IMR-90 (cell line): ENCODE data around the gene MGAT5B. TPM values are rescaled to one million over a fixed set of nuclear protein-coding genes. Genes with fewer than 3 reads are reported as not detected.

Experiments
- ATAC-seq: fragments of 200-7000 bp; cut with Tn5 transposase; 2 replicates; pipeline ENCODE4 v1.9.1; 2020; ENCODE audit warnings: low read depth, mild to moderate bottlenecking, moderate library complexity
- BruUV-seq: library from RNA; stranded (reverse); fragments of 400-500 nt; replicated peaks from 2 replicates; lab custom pipeline; 2021; lab: Mats Ljungman, UMichigan
- CTCF ChIA-PET: fragments of 300-600 bp; formaldehyde crosslinking; extraction: SDS; loops from one replicate; lab custom pipeline; 2021; ENCODE audit warnings: antibody characterized with exemption; lab: Yijun Ruan, JAX
- POLR2A ChIA-PET: fragments of 300-600 bp; sonication (Branson Sonifier 250); formaldehyde crosslinking; loops from one replicate; lab custom pipeline; 2022; ENCODE audit warnings: antibody characterized with exemption; ENCODE audit not compliant: unreplicated experiment; lab: Charles Lee
- DNase-seq: peaks from one replicate; pipeline ENCODE4 v3.0.0; 2013
- H2AFZ ChIP-seq: replicated peaks from 2 replicates; pipeline ENCODE3; 2013; ENCODE audit warnings: low read length, mild to moderate bottlenecking; ENCODE audit not compliant: poor library complexity
- H2AK5ac ChIP-seq: 2 replicates; pipeline ENCODE4 v1.6.1; 2013; ENCODE audit warnings: low read depth, low read length, inconsistent platforms
- H2AK9ac ChIP-seq: replicated peaks from 2 replicates; pipeline ENCODE3; 2013; ENCODE audit warnings: mild to moderate bottlenecking, low read depth, low read length, moderate library complexity; ENCODE audit not compliant: poor library complexity
- H2BK120ac ChIP-seq: 2 replicates; pipeline ENCODE4 v1.6.1; 2013; ENCODE audit warnings: low read depth, low read length, inconsistent platforms
- H2BK15ac ChIP-seq: 3 replicates; pipeline ENCODE4 v1.6.1; 2013; ENCODE audit warnings: low read depth, low read length, inconsistent platforms
- H2BK20ac ChIP-seq: 2 replicates; pipeline ENCODE4 v1.6.1; 2013; ENCODE audit warnings: low read depth, mild to moderate bottlenecking, inconsistent platforms, low read length, moderate library complexity
- H2BK5ac ChIP-seq: 2 replicates; pipeline ENCODE4 v1.6.1; 2013; ENCODE audit warnings: mild to moderate bottlenecking, low read depth, low read length, inconsistent platforms; ENCODE audit not compliant: poor library complexity, severe bottlenecking
- H3K14ac ChIP-seq: replicated peaks from 2 replicates; pipeline ENCODE4 v1.6.1; 2013; ENCODE audit warnings: low read depth, low read length, inconsistent platforms
- H3K18ac ChIP-seq: 2 replicates; pipeline ENCODE4 v1.6.1; 2013; ENCODE audit warnings: low read depth, low read length, control low read depth
- H3K23ac ChIP-seq: 2 replicates; pipeline ENCODE4 v1.6.1; 2013; ENCODE audit warnings: low read depth, low read length, inconsistent platforms
- H3K27ac ChIP-seq: 2 replicates; pipeline ENCODE4 v1.5.1; 2013; ENCODE audit warnings: mild to moderate bottlenecking, control low read depth, low read length; ENCODE audit not compliant: insufficient read depth
- H3K27me3 ChIP-seq: 2 replicates; pipeline ENCODE4 v1.6.1; 2013; ENCODE audit warnings: low read length; ENCODE audit not compliant: control insufficient read depth, insufficient read depth
- H3K36me3 ChIP-seq: 2 replicates; pipeline ENCODE4 v1.6.1; 2013; ENCODE audit warnings: low read length, mixed read lengths; ENCODE audit not compliant: control insufficient read depth, insufficient read depth
- H3K4ac ChIP-seq: 2 replicates; pipeline ENCODE4 v1.6.1; 2013; ENCODE audit warnings: low read depth, low read length, inconsistent platforms
- H3K4me1 ChIP-seq: 2 replicates; pipeline ENCODE4 v1.6.1; 2013; ENCODE audit warnings: low read length, mixed read lengths; ENCODE audit not compliant: control insufficient read depth, insufficient read depth
- H3K4me2 ChIP-seq: 2 replicates; pipeline ENCODE4 v1.6.1; 2013; ENCODE audit warnings: low read depth, mild to moderate bottlenecking, control low read depth, low read length, moderate library complexity
- H3K4me3 ChIP-seq: 2 replicates; pipeline ENCODE4 v1.5.1; 2013; ENCODE audit warnings: low read depth, mild to moderate bottlenecking, control low read depth, low read length, moderate library complexity; ENCODE audit not compliant: insufficient read depth
- H3K56ac ChIP-seq: 2 replicates; pipeline ENCODE4 v1.6.1; 2013; ENCODE audit warnings: low read length, inconsistent platforms; ENCODE audit not compliant: insufficient read depth; ENCODE audit errors: extremely low read depth
- H3K79me1 ChIP-seq, 2 experiments: 2 replicates each; pipeline ENCODE4 v1.6.1; 2013; ENCODE audit warnings: low read length in 2 of 2, inconsistent platforms in 1 of 2, low read depth in 1 of 2
- H3K9ac ChIP-seq: 2 replicates; pipeline ENCODE4 v1.6.1; 2013; ENCODE audit warnings: low read depth, low read length, control low read depth
- H3K9me1 ChIP-seq: 2 replicates; pipeline ENCODE4 v1.6.1; 2013; ENCODE audit warnings: low read length, inconsistent platforms; ENCODE audit not compliant: insufficient read depth
- H3K9me3 ChIP-seq: 2 replicates; pipeline ENCODE4 v1.6.1; 2013; ENCODE audit warnings: low read length; ENCODE audit not compliant: control insufficient read depth, insufficient read depth
- H4K20me1 ChIP-seq: 2 replicates; pipeline ENCODE4 v1.6.1; 2013; ENCODE audit warnings: low read length, inconsistent platforms; ENCODE audit not compliant: insufficient read depth
- H4K5ac ChIP-seq: 2 replicates; pipeline ENCODE4 v1.6.1; 2013; ENCODE audit warnings: mild to moderate bottlenecking, low read depth, low read length, control low read depth
- H4K8ac ChIP-seq, 2 experiments: 2 replicates each; pipeline ENCODE4 v1.6.1; 2013; ENCODE audit warnings: low read depth in 2 of 2, low read length in 2 of 2, control low read depth in 1 of 2, inconsistent platforms in 1 of 2
- H4K91ac ChIP-seq: 2 replicates; pipeline ENCODE4 v1.6.1; 2013; ENCODE audit warnings: low read depth, low read length, inconsistent platforms; ENCODE audit not compliant: insufficient read depth
- CEBPB ChIP-seq: IDR thresholded peaks from 2 replicates; pipeline ENCODE4 v1.6.1; 2012; ENCODE audit warnings: low read depth, low read length, improper control_type of control experiment
- MAFK ChIP-seq: IDR thresholded peaks from 2 replicates; pipeline ENCODE4 v1.6.1; 2012; ENCODE audit warnings: low read depth, low read length, improper control_type of control experiment
- MAZ ChIP-seq: IDR thresholded peaks from 2 replicates; pipeline ENCODE4 v1.6.1; 2012; ENCODE audit warnings: low read depth, mild to moderate bottlenecking, low read length, improper control_type of control experiment, moderate library complexity, borderline replicate concordance
- MXI1 ChIP-seq: IDR thresholded peaks from 2 replicates; pipeline ENCODE4 v1.6.1; 2012; ENCODE audit warnings: low read depth, mild to moderate bottlenecking, low read length, moderate library complexity, borderline replicate concordance
- NFE2L2 ChIP-seq: fragments of 150-350 bp; IDR thresholded peaks from 2 replicates; pipeline ENCODE4 v1.6.1; 2016; ENCODE audit warnings: low read depth, mild to moderate bottlenecking, low read length
- POLR2A ChIP-seq: IDR thresholded peaks from 2 replicates; pipeline ENCODE4 v1.6.1; 2012; ENCODE audit warnings: mild to moderate bottlenecking, low read depth, low read length
- RAD21 ChIP-seq: IDR thresholded peaks from 2 replicates; pipeline ENCODE4 v1.6.1; 2012; ENCODE audit warnings: low read length, improper control_type of control experiment
- RCOR1 ChIP-seq: IDR thresholded peaks from 2 replicates; pipeline ENCODE4 v1.6.1; 2012; ENCODE audit warnings: mild to moderate bottlenecking, low read length, improper control_type of control experiment; ENCODE audit not compliant: insufficient replicate concordance
- SMC3 ChIP-seq: fragments of 150-350 bp; IDR thresholded peaks from 2 replicates; pipeline ENCODE4 v1.6.1; 2016; ENCODE audit warnings: low read depth, mild to moderate bottlenecking, antibody characterized with exemption, low read length, moderate library complexity
- WGBS, 2 experiments: methylation state at CpG; one replicate each; pipeline versions ENCODE4 v1.1.5 to v1.1.7; 2013; ENCODE audit warnings: missing lambda C conversion rate in 2 of 2; ENCODE audit not compliant: insufficient read length in 1 of 2; ENCODE audit errors: extremely low coverage in 2 of 2; 5-methylcytosine and 5-hydroxymethylcytosine counted together
- dilution Hi-C: fragments of 300-500 bp; cut with HindIII; formaldehyde crosslinking; loops from one replicate; pipeline ENCODE4 v1.14.3; 2018; ENCODE audit warnings: low sequenced_read_pairs; ENCODE audit not compliant: unreplicated experiment
- in situ Hi-C: fragments of 300-500 bp; cut with MboI; formaldehyde crosslinking; loops from 3 replicates; pipeline ENCODE4 v1.14.3; 2019; ENCODE audit warnings: low sequenced_read_pairs, inconsistent platforms, mixed read lengths
- intact Hi-C: fragments of 100-400 bp; cut with micrococcal nuclease; formaldehyde crosslinking; loops from 2 replicates; pipeline ENCODE4 v1.10.0; 2022
- polyA plus RNA-seq, 3 experiments: library from polyadenylated mRNA; depleted of rRNA; stranded (reverse); fragments of >200 nt; gene quantifications; 2 replicates each; pipeline ENCODE4 v1.2.3, GENCODE V29; 2012; ENCODE audit warnings: low replicate concordance in 1 of 3
- total RNA-seq: library from RNA; depleted of rRNA; stranded (reverse); fragments of >200 nt; gene quantifications from 2 replicates; pipeline ENCODE4 v1.2.3, GENCODE V29; 2012
- TF ChIP-seq, protein P1 (sequence below): fragments of 150-350 bp; IDR thresholded peaks from 2 replicates; pipeline ENCODE4 v1.6.1; 2017; ENCODE audit warnings: mild to moderate bottlenecking, antibody characterized with exemption, low read length, low read depth
- TF ChIP-seq, protein P2 (sequence below): fragments of 150-350 bp; IDR thresholded peaks from 2 replicates; pipeline ENCODE4 v1.6.1; 2016; ENCODE audit warnings: low read depth, mild to moderate bottlenecking, low read length, moderate library complexity, borderline replicate concordance

Gene MGAT5B
- total and polyA plus RNA-seq, 2 of the 4 experiments (the other 2 are of a cell fraction) = 0.54 to 2.0 TPM

DNA sequence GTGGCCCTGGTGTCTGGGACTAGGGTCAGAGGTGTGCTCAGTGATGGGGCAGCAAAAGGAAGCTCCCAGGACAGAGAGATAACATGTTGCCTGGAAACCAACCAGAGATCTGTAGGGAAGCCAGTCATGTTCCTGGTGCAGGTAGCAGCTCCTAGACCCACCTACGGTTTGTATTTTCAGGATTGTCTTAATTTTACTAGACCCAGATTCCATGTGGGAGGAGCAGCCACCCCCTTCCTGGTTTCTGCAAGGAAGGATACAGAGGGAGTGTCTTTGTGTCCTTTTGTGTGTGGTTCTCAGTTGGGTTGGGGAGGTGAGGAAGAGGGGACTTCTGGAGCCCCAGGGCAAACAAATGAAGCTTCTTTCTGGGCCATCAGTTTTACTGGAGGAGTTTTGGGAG, 53.9 kb downstream of the MGAT5B start:
- Histone ChIP-seq H3K9me3 (no peaks in the 10 kb centered on the region), H4K91ac (no peak overlapping the region), H2BK120ac (no peak overlapping the region), H3K9ac (no peak overlapping the region), H3K27me3 (peaks cover 31% of the 10 kb centered on the region), H2AK9ac (no peak overlapping the region), H2BK5ac (no peak overlapping the region), H3K36me3 (no peaks in the 10 kb centered on the region), H2AFZ (no peak overlapping the region), H3K4me1 (no peaks in the 10 kb centered on the region), H3K79me1 (no peaks in the 10 kb centered on the region), H3K56ac (no peak overlapping the region), H4K8ac (no peak overlapping the region), H2BK15ac (no peak overlapping the region), H3K23ac (no peak overlapping the region), H3K27ac (no peak overlapping the region), H3K9me1 (no peaks in the 10 kb centered on the region), H4K5ac (no peak overlapping the region), H2AK5ac (no peak overlapping the region), H4K20me1 (no peaks in the 10 kb centered on the region), H2BK20ac (no peak overlapping the region), H3K4ac (no peak overlapping the region), H3K4me2 (no peak overlapping the region), H3K14ac (no peak overlapping the region), H3K4me3 (no peak overlapping the region), H3K18ac (no peak overlapping the region)
- intact Hi-C loops = no loop called here
- ATAC-seq (no peak), DNase-seq (no peak)
- dilution Hi-C loops = no loop called here
- ChIA-PET POLR2A (no interaction called here), CTCF (no interaction called here)
- WGBS, 2 experiments = no CpG with 5 or more reads among the region's 1 CpG
- BruUV-seq = no TSS peak
- TF ChIP-seq, protein P1, sequence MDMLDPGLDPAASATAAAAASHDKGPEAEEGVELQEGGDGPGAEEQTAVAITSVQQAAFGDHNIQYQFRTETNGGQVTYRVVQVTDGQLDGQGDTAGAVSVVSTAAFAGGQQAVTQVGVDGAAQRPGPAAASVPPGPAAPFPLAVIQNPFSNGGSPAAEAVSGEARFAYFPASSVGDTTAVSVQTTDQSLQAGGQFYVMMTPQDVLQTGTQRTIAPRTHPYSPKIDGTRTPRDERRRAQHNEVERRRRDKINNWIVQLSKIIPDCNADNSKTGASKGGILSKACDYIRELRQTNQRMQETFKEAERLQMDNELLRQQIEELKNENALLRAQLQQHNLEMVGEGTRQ = no peak
- TF ChIP-seq CEBPB (no peak), RAD21 (no peak), MXI1 (no peak), SMC3 (no peak), POLR2A (no peak), RCOR1 (no peak), NFE2L2 (no peak), MAFK (no peak), MAZ (no peak)
- TF ChIP-seq, protein P2, sequence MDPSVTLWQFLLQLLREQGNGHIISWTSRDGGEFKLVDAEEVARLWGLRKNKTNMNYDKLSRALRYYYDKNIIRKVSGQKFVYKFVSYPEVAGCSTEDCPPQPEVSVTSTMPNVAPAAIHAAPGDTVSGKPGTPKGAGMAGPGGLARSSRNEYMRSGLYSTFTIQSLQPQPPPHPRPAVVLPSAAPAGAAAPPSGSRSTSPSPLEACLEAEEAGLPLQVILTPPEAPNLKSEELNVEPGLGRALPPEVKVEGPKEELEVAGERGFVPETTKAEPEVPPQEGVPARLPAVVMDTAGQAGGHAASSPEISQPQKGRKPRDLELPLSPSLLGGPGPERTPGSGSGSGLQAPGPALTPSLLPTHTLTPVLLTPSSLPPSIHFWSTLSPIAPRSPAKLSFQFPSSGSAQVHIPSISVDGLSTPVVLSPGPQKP = no peak
- in situ Hi-C loops = no loop called here
